GM12873 (cell line): Measurements from ENCODE around the gene MALL.

Experiments
- TF ChIP-seq, protein P1 (sequence below): IDR thresholded peaks from 2 replicates; pipeline ENCODE4 v1.5.1; 2012; ENCODE audit warnings: low read depth, mild to moderate bottlenecking, moderate library complexity, low read length, control low read depth; ENCODE audit not compliant: insufficient read depth; ENCODE audit errors: missing control alignments

Gene MALL

GRCh38 chr2:110126086-110126773, 10.6 kb upstream of the MALL start:
- TF ChIP-seq, protein P1, sequence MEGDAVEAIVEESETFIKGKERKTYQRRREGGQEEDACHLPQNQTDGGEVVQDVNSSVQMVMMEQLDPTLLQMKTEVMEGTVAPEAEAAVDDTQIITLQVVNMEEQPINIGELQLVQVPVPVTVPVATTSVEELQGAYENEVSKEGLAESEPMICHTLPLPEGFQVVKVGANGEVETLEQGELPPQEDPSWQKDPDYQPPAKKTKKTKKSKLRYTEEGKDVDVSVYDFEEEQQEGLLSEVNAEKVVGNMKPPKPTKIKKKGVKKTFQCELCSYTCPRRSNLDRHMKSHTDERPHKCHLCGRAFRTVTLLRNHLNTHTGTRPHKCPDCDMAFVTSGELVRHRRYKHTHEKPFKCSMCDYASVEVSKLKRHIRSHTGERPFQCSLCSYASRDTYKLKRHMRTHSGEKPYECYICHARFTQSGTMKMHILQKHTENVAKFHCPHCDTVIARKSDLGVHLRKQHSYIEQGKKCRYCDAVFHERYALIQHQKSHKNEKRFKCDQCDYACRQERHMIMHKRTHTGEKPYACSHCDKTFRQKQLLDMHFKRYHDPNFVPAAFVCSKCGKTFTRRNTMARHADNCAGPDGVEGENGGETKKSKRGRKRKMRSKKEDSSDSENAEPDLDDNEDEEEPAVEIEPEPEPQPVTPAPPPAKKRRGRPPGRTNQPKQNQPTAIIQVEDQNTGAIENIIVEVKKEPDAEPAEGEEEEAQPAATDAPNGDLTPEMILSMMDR: no peak

DNA sequence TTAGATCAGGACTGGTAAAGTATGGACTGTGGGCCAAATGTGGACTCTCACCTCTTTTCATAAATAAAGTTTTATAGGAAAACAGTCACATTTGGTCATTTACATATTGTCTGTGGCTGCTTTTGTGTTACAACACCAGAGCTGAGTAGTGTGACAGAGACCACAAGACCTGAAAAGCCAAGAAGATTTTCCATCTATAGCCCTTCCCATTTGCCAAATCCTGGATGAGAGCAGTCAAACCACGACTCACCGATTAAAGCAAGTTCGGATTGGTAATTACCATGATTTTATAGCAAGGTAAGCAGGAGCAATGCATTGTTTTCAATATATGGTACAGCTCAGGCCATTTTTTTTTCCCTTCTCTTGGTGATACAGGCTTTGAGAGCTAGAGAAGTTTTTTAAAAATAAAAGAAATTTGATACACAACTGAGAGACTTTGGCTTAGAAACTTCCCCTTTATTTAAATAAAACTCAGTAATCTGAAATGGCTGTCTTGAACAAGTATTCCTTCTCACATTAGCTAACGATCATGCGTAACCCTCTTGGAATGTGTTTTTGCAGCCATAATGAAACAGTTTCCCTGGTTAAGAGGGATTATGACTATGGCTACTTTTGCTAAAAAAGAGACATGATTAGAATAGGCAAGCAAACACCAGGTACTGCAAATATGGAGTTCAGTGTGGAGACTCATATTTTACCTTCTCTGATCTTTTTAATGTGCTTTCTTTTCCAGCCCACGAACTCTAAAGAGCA, 9.5 kb upstream of the MALL start:
- TF ChIP-seq, protein P1: no peak

GRCh38 chr2:110124038-110124825, 8.6 kb upstream of the MALL start:
- TF ChIP-seq, protein P1: no peak

DNA sequence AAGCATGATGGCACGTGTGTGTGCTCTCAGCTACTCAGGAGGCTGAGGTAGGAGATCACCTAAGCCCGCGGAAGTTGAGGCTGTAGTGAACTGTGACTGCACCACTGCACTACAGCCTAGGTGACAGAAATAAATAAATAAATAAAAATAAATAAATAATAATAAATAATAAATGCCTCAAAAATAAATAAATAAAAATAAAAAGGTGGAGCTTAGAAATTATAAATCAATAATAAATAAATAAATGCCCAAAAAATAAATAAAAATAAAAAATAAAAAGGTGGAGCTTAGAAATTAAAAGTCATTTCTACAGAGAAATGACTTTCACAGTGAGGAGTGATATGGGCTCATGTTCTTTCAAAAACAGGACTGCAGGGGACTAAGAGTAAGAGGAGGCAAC, 6.0 kb upstream of the MALL start:
- TF ChIP-seq, protein P1: no peak

- TF ChIP-seq, protein P1: no peak
Observed at GRCh38 chr2:110121052-110121334, 5.4 kb upstream of the MALL start.

- TF ChIP-seq, protein P1: no peak
Observed at GRCh38 chr2:110120171-110121051, 4.8 kb upstream of the MALL start.
